Measurements from ENCODE around the gene EFNA4.
A peak's percentile ranks its signal among the peaks of the same experiment; 100 is the strongest.

The EFNA4 gene

GRCh38 chr1:155092131-155092530 is 28.6 kb downstream of the EFNA4 start:
- TF ChIP-seq CTCF (IDR thresholded peaks at IDR 0.05; ENCODE audit: unreplicated experiment in 3 of 3), result no peak
- H3K4me1 Mint-ChIP-seq, result peaks cover 46% of the 10 kb centered on the region
- H3K36me3 Mint-ChIP-seq (ENCODE audit: low read depth), result peaks cover 7% of the 10 kb centered on the region
- H3K4me3 Mint-ChIP-seq, result no peak overlapping the region
- no peaks in the 10 kb centered on the region for H3K9me3 Mint-ChIP-seq
- peaks cover 13% of the 10 kb centered on the region for H3K27me3 Mint-ChIP-seq (ENCODE audit: low read depth)
- H3K27ac Mint-ChIP-seq, result no peak overlapping the region

GRCh38 chr1:155092641-155093040 is 29.1 kb downstream of the EFNA4 start:
- H3K27ac Mint-ChIP-seq, result peak overlapping the region in 1 of 3 experiments; percentile 48
- peaks cover 2% of the 10 kb centered on the region for H3K36me3 Mint-ChIP-seq (ENCODE audit: low read depth)
- no peaks in the 10 kb centered on the region for H3K9me3 Mint-ChIP-seq
- no peak overlapping the region for H3K4me3 Mint-ChIP-seq
- H3K4me1 Mint-ChIP-seq, result peaks cover 41% of the 10 kb centered on the region
- H3K27me3 Mint-ChIP-seq (ENCODE audit: low read depth), result peaks cover 13% of the 10 kb centered on the region
- no peak for TF ChIP-seq CTCF (IDR thresholded peaks at IDR 0.05; ENCODE audit: unreplicated experiment in 3 of 3)

- Mint-ChIP-seq H3K27me3 (ENCODE audit: low read depth) (peaks cover 13% of the 10 kb centered on the region), H3K36me3 (ENCODE audit: low read depth) (no peaks in the 10 kb centered on the region), H3K4me1 (peaks cover 37% of the 10 kb centered on the region), H3K4me3 (no peak overlapping the region), H3K9me3 (no peaks in the 10 kb centered on the region), H3K27ac (peak overlapping the region; percentile 33 to 77 (median 48))
- TF ChIP-seq CTCF (IDR thresholded peaks at IDR 0.05; ENCODE audit: unreplicated experiment in 3 of 3), result peak; percentile 12 to 45 (median 40)
Observed at GRCh38 chr1:155093911-155094621, 30.5 kb downstream of the EFNA4 start.

- peaks cover 37% of the 10 kb centered on the region for H3K4me1 Mint-ChIP-seq
- no peak overlapping the region for H3K4me3 Mint-ChIP-seq
- no peaks in the 10 kb centered on the region for H3K36me3 Mint-ChIP-seq (ENCODE audit: low read depth)
- no peaks in the 10 kb centered on the region for H3K9me3 Mint-ChIP-seq
- peak in 1 of 3 experiments; percentile 41 for TF ChIP-seq CTCF (IDR thresholded peaks at IDR 0.05; ENCODE audit: unreplicated experiment in 3 of 3)
- H3K27me3 Mint-ChIP-seq (ENCODE audit: low read depth), result peaks cover 13% of the 10 kb centered on the region
- H3K27ac Mint-ChIP-seq, result peak overlapping the region; percentile 34 to 77 (median 48)
Observed at GRCh38 chr1:155094622-155094948, 31.0 kb downstream of the EFNA4 start.

- Mint-ChIP-seq H3K27ac (no peak overlapping the region), H3K36me3 (ENCODE audit: low read depth) (no peaks in the 10 kb centered on the region), H3K27me3 (ENCODE audit: low read depth) (peaks cover 3% of the 10 kb centered on the region), H3K9me3 (no peaks in the 10 kb centered on the region), H3K4me1 (peaks cover 15% of the 10 kb centered on the region), H3K4me3 (no peak overlapping the region)
- TF ChIP-seq CTCF (IDR thresholded peaks at IDR 0.05; ENCODE audit: unreplicated experiment in 3 of 3), result no peak
Observed at GRCh38 chr1:155099331-155099730, 35.8 kb downstream of the EFNA4 start.

- Mint-ChIP-seq H3K36me3 (ENCODE audit: low read depth) (no peaks in the 10 kb centered on the region), H3K4me3 (no peak overlapping the region), H3K4me1 (peaks cover 4% of the 10 kb centered on the region), H3K9me3 (no peaks in the 10 kb centered on the region), H3K27ac (no peak overlapping the region), H3K27me3 (ENCODE audit: low read depth) (peaks cover 16% of the 10 kb centered on the region)
- TF ChIP-seq CTCF (IDR thresholded peaks at IDR 0.05; ENCODE audit: unreplicated experiment in 3 of 3), result no peak
Observed at GRCh38 chr1:155103325-155103724, 39.8 kb downstream of the EFNA4 start.
